Stomach (tissue), 9 donors: ENCODE results near the gene AUTS2. TPM values are rescaled to one million over a fixed set of nuclear protein-coding genes. Genes with fewer than 3 reads are reported as not detected.
A peak's percentile ranks its signal among the peaks of the same experiment; 100 is the strongest.

Experiments used
- DNase-seq, 2 donors: peaks; one replicate each; pipeline versions ENCODE4 v3.0.0 to v3.0.0-alpha.2; 2013 to 2019
- H3K27ac ChIP-seq, 5 donors: fragments of 200-600 bp in 4 of 5; sonication (generic) in 4 of 5; one replicate each; pipeline ENCODE4 v1.5.1; 2013 to 2019; ENCODE audit warnings: mild to moderate bottlenecking in 1 of 5, moderate library complexity in 1 of 5
- H3K27me3 ChIP-seq, 3 donors: fragments of 200-600 bp; sonication (generic); one replicate each; pipeline ENCODE4 v1.5.1; 2017 to 2019; ENCODE audit warnings: mixed run types in 1 of 3
- H3K36me3 ChIP-seq, 4 donors: fragments of 200-600 bp; sonication (generic); 1 replicate in 3 of 4; 2 replicates in 1 of 4; pipeline ENCODE4 v1.5.1; 2016 to 2019
- H3K4me1 ChIP-seq, 4 donors: fragments of 200-600 bp; sonication (generic); one replicate each; pipeline ENCODE4 v1.5.1; 2016 to 2019
- H3K4me3 ChIP-seq, 4 donors: fragments of 200-600 bp; sonication (generic) in 3 of 4; one replicate each; pipeline ENCODE4 v1.5.1; 2016 to 2019; ENCODE audit warnings: mild to moderate bottlenecking in 1 of 4
- H3K9me3 ChIP-seq, 4 donors: fragments of 200-600 bp; sonication (generic); one replicate each; pipeline ENCODE4 v1.5.1; 2016 to 2019
- CTCF ChIP-seq, 7 experiments: fragments of 450-650 bp in 4 of 7; fragments of 200-600 bp in 3 of 7; sonication (generic) in 3 of 7; IDR thresholded peaks; one replicate each; pipeline ENCODE4 v1.5.1; 2016 to 2019; ENCODE audit warnings: antibody characterized with exemption in 7 of 7, control low read depth in 2 of 7, mild to moderate bottlenecking in 1 of 7
- EP300 ChIP-seq: sonication (generic); formaldehyde crosslinking; IDR thresholded peaks from one replicate; pipeline ENCODE4 v1.6.1; 2017; ENCODE audit warnings: antibody characterized with exemption
- POLR2A ChIP-seq, 4 donors: fragments of 450-650 bp; IDR thresholded peaks; one replicate each; pipeline ENCODE4 v1.6.1; 2016; ENCODE audit warnings: antibody characterized with exemption in 4 of 4, control low read depth in 2 of 4, mild to moderate bottlenecking in 1 of 4, moderate library complexity in 1 of 4
- POLR2AphosphoS5 ChIP-seq, 3 donors: sonication (generic); formaldehyde crosslinking; IDR thresholded peaks; one replicate each; pipeline ENCODE4 v1.6.1; 2016; ENCODE audit warnings: antibody characterized with exemption in 3 of 3
- WGBS, 5 donors: extraction: QIAGEN DNeasy Blood & Tissue Kit in 3 of 5; methylation state at CpG; one replicate each; pipeline versions ENCODE4 v1.1.5 to v1.1.7; 2013 to 2018; 5-methylcytosine and 5-hydroxymethylcytosine counted together
- intact Hi-C: fragments of 100-400 bp; cut with DNase I; formaldehyde crosslinking; loops from one replicate; pipeline ENCODE4 v1.15.1; 2023; ENCODE audit warnings: low total_unique reads
- polyA plus RNA-seq, 3 donors: library from polyadenylated mRNA; stranded (reverse); fragments of 200-250 nt; gene quantifications; one replicate each; pipeline ENCODE4 v1.2.3, GENCODE V29; 2013
- total RNA-seq, 5 donors: library from RNA; depleted of rRNA; stranded (reverse); fragments of >200 nt; gene quantifications; one replicate each; pipeline versions ENCODE4 v1.1.0 to v1.2.3, GENCODE V29; 2014 to 2016
- donor health status: healthy with polysubstance abuse.
- donor health status: Bipolar disorder and iron deficiency.
- donor health status: healthy.

The AUTS2 gene
- total and polyA plus RNA-seq, 8 donors = 3.8 to 90.3 (median 38.1) TPM

DNA sequence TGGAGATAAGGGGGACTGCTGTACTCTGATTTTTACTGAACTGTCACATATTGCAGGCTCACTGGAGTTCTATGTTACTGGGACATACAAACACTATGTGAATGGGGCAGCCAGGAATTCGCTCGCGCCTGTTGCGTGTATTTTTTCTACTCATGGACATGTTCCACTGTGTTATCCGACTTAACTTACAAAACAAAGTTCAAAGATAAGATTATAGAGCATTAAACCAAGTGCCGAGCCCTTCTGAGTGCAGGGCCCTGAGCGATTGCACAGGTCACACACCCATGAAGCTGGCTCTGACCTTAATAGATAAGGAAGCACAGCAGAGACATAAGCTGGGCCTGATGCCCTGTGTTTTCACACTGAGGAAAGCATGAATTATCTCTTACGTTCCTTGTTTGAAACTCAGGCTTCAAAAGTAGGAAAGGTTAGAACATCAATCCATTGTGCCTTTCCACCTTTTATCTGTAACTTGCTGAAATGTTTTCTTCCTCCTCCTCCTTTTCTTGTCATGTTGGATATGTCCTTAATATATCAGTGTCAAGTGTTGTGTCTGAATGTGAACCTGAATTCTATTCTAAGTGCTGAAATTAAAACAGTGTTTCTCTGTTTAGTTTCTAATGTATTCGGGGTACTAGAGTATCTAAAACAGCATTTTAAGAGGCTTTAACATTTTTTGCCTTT, 273.8 kb downstream of the AUTS2 start:
- Histone ChIP-seq H3K9me3 (no peaks in the 10 kb centered on the region), H3K27me3 (no peaks in the 10 kb centered on the region), H3K4me3 (no peak overlapping the region), H3K27ac (no peak overlapping the region), H3K36me3 (no peaks in the 10 kb centered on the region), H3K4me1 (peaks cover 0 to 11% (median 4%) of the 10 kb centered on the region in 4 donors)
- intact Hi-C loops = no loop called here
- no peak for TF ChIP-seq CTCF (IDR thresholded peaks at IDR 0.05)
- 39 to 62% (median 58%) methylated on average over 9 of the region's 9 CpGs for WGBS, 5 donors
- DNase-seq = peak in 1 of 2 donors; percentile 27

- Histone ChIP-seq H3K36me3 (no peaks in the 10 kb centered on the region), H3K27ac (no peak overlapping the region), H3K27me3 (no peaks in the 10 kb centered on the region), H3K4me3 (no peak overlapping the region), H3K9me3 (no peaks in the 10 kb centered on the region), H3K4me1 (peaks cover 0 to 14% (median 5%) of the 10 kb centered on the region in 4 donors)
- intact Hi-C loops = no loop called here
- WGBS, 5 donors = 77 to 93% (median 85%) methylated on average over 3 of the region's 3 CpGs
- DNase-seq = no peak
- TF ChIP-seq EP300 = no peak
- TF ChIP-seq POLR2A (IDR thresholded peaks at IDR 0.05) = no peak
- TF ChIP-seq CTCF (IDR thresholded peaks at IDR 0.05) = no peak
- no peak for TF ChIP-seq POLR2AphosphoS5 (IDR thresholded peaks at IDR 0.05)
These were observed 275.2 kb downstream of the AUTS2 start for GRCh38 chr7:69873512-69873911.

DNA sequence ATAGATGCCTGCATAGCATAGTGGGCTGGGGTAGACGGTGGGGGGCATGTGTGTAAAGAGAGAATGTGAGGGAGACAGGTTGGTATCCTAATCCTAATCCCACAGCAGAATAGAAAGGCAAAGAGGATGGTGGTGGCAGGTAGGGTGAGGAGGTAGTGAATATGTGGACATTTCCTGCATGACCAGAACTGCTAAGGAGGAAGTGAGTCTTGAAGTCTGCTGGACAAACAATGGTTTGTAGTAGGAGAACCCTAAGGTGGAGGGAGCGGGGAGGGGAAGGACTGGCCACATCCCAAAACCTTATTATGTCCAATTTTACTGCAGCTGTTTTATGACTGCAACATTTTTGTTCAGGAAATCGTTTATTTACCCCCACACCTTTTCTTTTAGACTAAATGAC, 279.7 kb downstream of the AUTS2 start:
- 53 to 74% (median 60%) methylated on average over 3 of the region's 3 CpGs for WGBS, 5 donors

DNA sequence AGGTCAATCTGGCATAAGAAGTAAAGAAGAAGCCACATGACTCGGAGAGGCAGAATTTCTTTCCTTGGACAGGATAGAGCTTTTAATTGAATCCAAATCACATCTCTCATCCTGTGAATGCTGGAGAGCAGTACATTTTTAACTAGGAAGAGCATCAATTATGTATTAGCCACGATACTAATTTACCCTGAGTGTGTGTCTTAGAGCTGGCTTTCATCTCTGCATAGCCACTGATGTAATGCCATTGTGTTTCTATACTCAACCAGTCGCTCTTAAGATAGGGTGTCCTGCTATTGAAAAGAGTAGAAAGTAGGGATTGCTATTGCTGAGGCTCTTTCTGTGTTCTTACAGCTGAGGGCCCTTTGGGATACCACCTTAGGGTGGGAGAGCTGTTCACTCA, 280.3 kb downstream of the AUTS2 start:
- no peak overlapping the region for H3K4me3 ChIP-seq

More for the DNA sequence above, 279.7 kb downstream of the AUTS2 start:
- intact Hi-C loops = no loop called here
- H3K36me3 ChIP-seq = no peaks in the 10 kb centered on the region
- no peak for DNase-seq
- peaks cover 0 to 6% (median 0%) of the 10 kb centered on the region in 4 donors for H3K4me1 ChIP-seq
- no peak for TF ChIP-seq POLR2A (IDR thresholded peaks at IDR 0.05)
- no peaks in the 10 kb centered on the region for H3K27me3 ChIP-seq
- H3K4me3 ChIP-seq = no peak overlapping the region
- H3K9me3 ChIP-seq = no peaks in the 10 kb centered on the region
- no peak overlapping the region for H3K27ac ChIP-seq

More for the DNA sequence above, 280.3 kb downstream of the AUTS2 start:
- Histone ChIP-seq H3K4me1 (peaks cover 0 to 6% (median 0%) of the 10 kb centered on the region in 4 donors), H3K27ac (no peak overlapping the region), H3K9me3 (no peaks in the 10 kb centered on the region), H3K27me3 (no peaks in the 10 kb centered on the region), H3K36me3 (no peaks in the 10 kb centered on the region)
- intact Hi-C loops = no loop called here
- DNase-seq = no peak
- 63 to 85% (median 68%) methylated on average over 3 of the region's 3 CpGs for WGBS, 5 donors
- no peak for TF ChIP-seq POLR2AphosphoS5 (IDR thresholded peaks at IDR 0.05)
- TF ChIP-seq POLR2A (IDR thresholded peaks at IDR 0.05) = no peak
- no peak for TF ChIP-seq CTCF (IDR thresholded peaks at IDR 0.05)
- TF ChIP-seq EP300 = no peak
